Measurements from ENCODE around the gene TNFRSF6B.

The TNFRSF6B gene

GRCh38 chr20:63746751-63747315 lies 50.4 kb downstream of the TNFRSF6B start:
- no peak for TF ChIP-seq ISL1 (CRISPR knock-in tag; IDR thresholded peaks at IDR 0.05)
- peak; percentile 12; the same call in 2 of the 3 replicates for ATAC-seq

GRCh38 chr20:63747622-63748069 lies 51.2 kb downstream of the TNFRSF6B start:
- ATAC-seq: no peak
- TF ChIP-seq POU6F1 (CRISPR knock-in tag; IDR thresholded peaks at IDR 0.05; ENCODE audit: borderline replicate concordance, low read depth) (no peak), RARB (CRISPR knock-in tag; IDR thresholded peaks at IDR 0.05) (no peak), ZC3H10 (CRISPR knock-in tag; IDR thresholded peaks at IDR 0.05) (no peak), ZNF8 (CRISPR knock-in tag; IDR thresholded peaks at IDR 0.05) (no peak), ARNTL (CRISPR knock-in tag; IDR thresholded peaks at IDR 0.05; ENCODE audit: borderline replicate concordance, low read depth) (no peak), ESRRG (CRISPR knock-in tag; IDR thresholded peaks at IDR 0.05) (no peak), CSRNP3 (CRISPR knock-in tag; IDR thresholded peaks at IDR 0.05) (no peak), CSDC2 (CRISPR knock-in tag; IDR thresholded peaks at IDR 0.05) (no peak), ZFP3 (CRISPR knock-in tag; IDR thresholded peaks at IDR 0.05) (no peak)

All from SK-N-SH treated with all-trans-retinoic acid at 6 μM for 48 hours (cell line).